Measurements from ENCODE around the gene HEPACAM. TPM values are rescaled to one million over a fixed set of nuclear protein-coding genes. Genes with fewer than 3 reads are reported as not detected.

HEPACAM gene
- total RNA-seq, 1 experiment from 2014 or later, result not detected

- Histone ChIP-seq H3K4me1 (ENCODE audit: insufficient read depth, low read length) (peaks cover 4% of the 10 kb centered on the region; the same call in 1 of the 2 replicates), H2BK12ac (ENCODE audit: insufficient read length, low read depth, low read length) (no peak overlapping the region), H2AFZ (ENCODE audit: low read length) (no peak overlapping the region), H4K8ac (replicated peaks; ENCODE audit: insufficient read length, low read depth, low read length) (no peak overlapping the region), H2AK5ac (ENCODE audit: insufficient read length, low read length) (no peak overlapping the region), H3K4me2 (ENCODE audit: insufficient read depth, insufficient read length, low read length) (no peak overlapping the region), H3K9ac (ENCODE audit: extremely low read depth, insufficient read length, low read length) (no peak overlapping the region), H3K27ac (ENCODE audit: insufficient read length, low read depth, low read length) (no peak overlapping the region), H3K56ac (ENCODE audit: insufficient read length, low read depth, low read length) (no peak overlapping the region), H3K9me3 (ENCODE audit: control insufficient read depth, low read depth, low read length) (no peaks in the 10 kb centered on the region), H3T11ph (ENCODE audit: low read length) (no peak overlapping the region), H4K5ac (ENCODE audit: insufficient read length, low read depth, low read length) (no peak overlapping the region), H2BK5ac (ENCODE audit: insufficient read length, low read length) (no peak overlapping the region), H2BK20ac (ENCODE audit: low read depth, low read length, poor library complexity, severe bottlenecking) (no peak overlapping the region), H3K4ac (ENCODE audit: low read depth, low read length) (no peak overlapping the region), H3K79me2 (ENCODE audit: insufficient read depth, low read length) (no peaks in the 10 kb centered on the region), H3K23ac (ENCODE audit: insufficient read length, low read depth, low read length) (no peak overlapping the region), H3K23me2 (ENCODE audit: insufficient read length, low read depth, low read length, poor library complexity, severe bottlenecking) (no peaks in the 10 kb centered on the region), H3K79me1 (ENCODE audit: insufficient read depth, low read depth, low read length, poor library complexity, severe bottlenecking) (no peaks in the 10 kb centered on the region), H3K27me3 (ENCODE audit: insufficient read depth, low read length) (no peaks in the 10 kb centered on the region; the same call in 1 of the 2 replicates), H4K20me1 (ENCODE audit: control insufficient read depth, insufficient read depth, insufficient read length) (no peaks in the 10 kb centered on the region), H2BK15ac (ENCODE audit: low read depth, low read length) (no peak overlapping the region), H2BK120ac (ENCODE audit: low read depth, low read length, poor library complexity, severe bottlenecking) (no peak overlapping the region), H4K91ac (ENCODE audit: insufficient read length, low read depth, low read length) (no peak overlapping the region), H3K18ac (ENCODE audit: insufficient read length, low read depth, low read length) (no peak overlapping the region), H3K14ac (ENCODE audit: insufficient read depth, low read length) (no peak overlapping the region)
- H3K4me3 Mint-ChIP-seq, result no peak overlapping the region
- H3K27ac Mint-ChIP-seq, result no peak overlapping the region; a peak in 1 of 7 replicates
- peaks cover 16 to 17% of the 10 kb centered on the region in 2 experiments for H3K4me1 Mint-ChIP-seq
- H3K9me3 Mint-ChIP-seq, result no peaks in the 10 kb centered on the region
- no peaks in the 10 kb centered on the region for H3K36me3 Mint-ChIP-seq (ENCODE audit: insufficient read depth in 1 of 3, low read depth in 3 of 3)
- peaks cover 19% of the 10 kb centered on the region for H3K27me3 Mint-ChIP-seq (ENCODE audit: low read depth)
- no peak for TF ChIP-seq CTCF (conservative IDR thresholded peaks at IDR 0.05)
- no peak for DNase-seq
- no CpG with 5 or more reads among the region's 9 CpGs for WGBS (ENCODE audit: extremely low coverage, insufficient read length, low lambda C conversion rate)
Observed at GRCh38 chr11:124896821-124897391, 38.9 kb downstream of the HEPACAM start.

All from H9 (cell line).